PFSK-1 (cell line): Measurements from ENCODE around the gene FAM171A1.

Experiments
- FOXP2 ChIP-seq: optimal IDR thresholded peaks from 2 replicates; pipeline ENCODE3; 2011; ENCODE audit warnings: borderline replicate concordance, control low read depth, inconsistent platforms; ENCODE audit not compliant: insufficient read depth; ENCODE audit errors: extremely low read length, extremely low read depth
- POLR2AphosphoS5 ChIP-seq: IDR thresholded peaks from 2 replicates; pipeline ENCODE4 v1.6.1; 2012; ENCODE audit warnings: low read depth, mild to moderate bottlenecking, control low read depth, low read length, moderate library complexity
- REST ChIP-seq, 2 experiments: IDR thresholded peaks; 2 replicates each; pipeline versions ENCODE4 v1.6.1 to v1.8.0; 2011 to 2012; ENCODE audit warnings: low read depth in 2 of 2, low read length in 2 of 2, control low read depth in 1 of 2, inconsistent platforms in 1 of 2, mild to moderate bottlenecking in 1 of 2, moderate library complexity in 1 of 2; ENCODE audit not compliant: insufficient read depth in 1 of 2
- SIN3A ChIP-seq: IDR thresholded peaks from 2 replicates; pipeline ENCODE4 v1.6.1; 2012; ENCODE audit warnings: mild to moderate bottlenecking, low read length, moderate library complexity, borderline replicate concordance; ENCODE audit not compliant: insufficient read depth
- TAF1 ChIP-seq: IDR thresholded peaks from 2 replicates; pipeline ENCODE4 v1.6.1; 2012; ENCODE audit warnings: low read length, control low read depth, borderline replicate concordance; ENCODE audit not compliant: insufficient read depth

The FAM171A1 gene

GRCh38 chr10:15183689-15184481, 187.2 kb downstream of the FAM171A1 start:
- TF ChIP-seq SIN3A: no peak
- no peak for TF ChIP-seq POLR2AphosphoS5
- TF ChIP-seq TAF1: no peak
- no peak for TF ChIP-seq FOXP2
- TF ChIP-seq REST (IDR thresholded peaks at IDR 0.05; ENCODE audit: insufficient read depth in 1 of 2, low read depth in 2 of 2, low read length in 2 of 2): no peak

- TF ChIP-seq FOXP2 (no peak), POLR2AphosphoS5 (no peak), SIN3A (no peak), REST (IDR thresholded peaks at IDR 0.05; ENCODE audit: insufficient read depth in 1 of 2, low read depth in 2 of 2, low read length in 2 of 2) (no peak), TAF1 (no peak)
Observed at GRCh38 chr10:15182540-15183207, 188.4 kb downstream of the FAM171A1 start.

- no peak for TF ChIP-seq FOXP2
- TF ChIP-seq SIN3A: no peak
- TF ChIP-seq POLR2AphosphoS5: no peak
- no peak for TF ChIP-seq TAF1
- TF ChIP-seq REST (IDR thresholded peaks at IDR 0.05; ENCODE audit: insufficient read depth in 1 of 2, low read depth in 2 of 2, low read length in 2 of 2): no peak
Observed at GRCh38 chr10:15181576-15182156, 189.4 kb downstream of the FAM171A1 start.

- TF ChIP-seq REST (IDR thresholded peaks at IDR 0.05; ENCODE audit: insufficient read depth in 1 of 2, low read depth in 2 of 2, low read length in 2 of 2) (no peak), SIN3A (no peak), TAF1 (no peak), FOXP2 (no peak), POLR2AphosphoS5 (no peak)
Observed at GRCh38 chr10:15180736-15181135, 190.4 kb downstream of the FAM171A1 start.
